ENCODE results near the gene ROR1. TPM values are rescaled to one million over a fixed set of nuclear protein-coding genes. Genes with fewer than 3 reads are reported as not detected.

The ROR1 gene
- total and polyA plus RNA-seq, 3 experiments from 2014 or later: not detected

- no peaks in the 10 kb centered on the region for H3K36me3 ChIP-seq (ENCODE audit: insufficient read depth, low read length)
- Mint-ChIP-seq H3K27me3 (peaks cover 0 to 30% of the 10 kb centered on the region in 2 donors), H3K9me3 (peaks cover 0 to 3% (median 0%) of the 10 kb centered on the region in 5 donors), H3K36me3 (no peaks in the 10 kb centered on the region), H3K4me3 (no peak overlapping the region), H3K27ac (no peak overlapping the region), H3K4me1 (peaks cover 0 to 5% (median 0%) of the 10 kb centered on the region in 3 donors)
- ChIA-PET CTCF (interaction anchor here (1.4 kb wide), 1 partner anchor 30 kb away, joined by 3 read pairs; no protein-coding TSS in a partner anchor), POLR2A (no interaction called here)
- H3K9me3 ChIP-seq (ENCODE audit: low read length): no peaks in the 10 kb centered on the region
- no peak overlapping the region for H3K4me3 ChIP-seq (ENCODE audit: low read length)
- H3K27ac ChIP-seq (ENCODE audit: low read depth, low read length): no peak overlapping the region
- peaks cover 4% of the 10 kb centered on the region for H3K27me3 ChIP-seq (ENCODE audit: insufficient read depth, low read length, poor library complexity, severe bottlenecking)
- H3K4me1 ChIP-seq (ENCODE audit: insufficient read depth, low read length): no peaks in the 10 kb centered on the region
- no peak for DNase-seq
Observed at GRCh38 chr1:64167176-64167575, 393.4 kb downstream of the ROR1 start.

- ChIA-PET POLR2A (no interaction called here), CTCF (no interaction called here)
- Histone ChIP-seq H3K27ac (ENCODE audit: low read depth, low read length) (no peak overlapping the region), H3K36me3 (ENCODE audit: insufficient read depth, low read length) (no peaks in the 10 kb centered on the region), H3K4me3 (ENCODE audit: low read length) (no peak overlapping the region), H3K9me3 (ENCODE audit: low read length) (no peaks in the 10 kb centered on the region), H3K4me1 (ENCODE audit: insufficient read depth, low read length) (no peaks in the 10 kb centered on the region), H3K27me3 (ENCODE audit: insufficient read depth, low read length, poor library complexity, severe bottlenecking) (peaks cover 4% of the 10 kb centered on the region)
- H3K27ac Mint-ChIP-seq: no peak overlapping the region
- H3K27me3 Mint-ChIP-seq: peaks cover 6 to 33% of the 10 kb centered on the region in 2 donors
- no peak overlapping the region for H3K4me3 Mint-ChIP-seq
- H3K4me1 Mint-ChIP-seq: peaks cover 0 to 5% (median 0%) of the 10 kb centered on the region in 3 donors
- H3K9me3 Mint-ChIP-seq: peaks cover 0 to 3% (median 0%) of the 10 kb centered on the region in 5 donors
- H3K36me3 Mint-ChIP-seq: no peaks in the 10 kb centered on the region
- DNase-seq: no peak
Observed at GRCh38 chr1:64171246-64171645, 397.4 kb downstream of the ROR1 start.

GRCh38 chr1:64171797-64172281, 398.0 kb downstream of the ROR1 start:
- Histone ChIP-seq H3K4me1 (ENCODE audit: insufficient read depth, low read length) (no peaks in the 10 kb centered on the region), H3K9me3 (ENCODE audit: low read length) (no peaks in the 10 kb centered on the region), H3K27me3 (ENCODE audit: insufficient read depth, low read length, poor library complexity, severe bottlenecking) (peaks cover 4% of the 10 kb centered on the region), H3K4me3 (ENCODE audit: low read length) (no peak overlapping the region), H3K36me3 (ENCODE audit: insufficient read depth, low read length) (no peaks in the 10 kb centered on the region), H3K27ac (ENCODE audit: low read depth, low read length) (no peak overlapping the region)
- Mint-ChIP-seq H3K36me3 (no peaks in the 10 kb centered on the region), H3K4me3 (no peak overlapping the region), H3K27me3 (peaks cover 6 to 33% of the 10 kb centered on the region in 2 donors), H3K9me3 (peaks cover 0 to 3% (median 0%) of the 10 kb centered on the region in 5 donors), H3K27ac (peak overlapping the region in 1 of 8 donors; percentile 10), H3K4me1 (peaks cover 0 to 9% (median 0%) of the 10 kb centered on the region in 3 donors)
- CTCF ChIA-PET: no interaction called here
- POLR2A ChIA-PET: no interaction called here
- DNase-seq: no peak

- H3K4me3 Mint-ChIP-seq: no peak overlapping the region
- Histone ChIP-seq H3K27me3 (ENCODE audit: insufficient read depth, low read length, poor library complexity, severe bottlenecking) (peaks cover 4% of the 10 kb centered on the region), H3K4me3 (ENCODE audit: low read length) (no peak overlapping the region), H3K9me3 (ENCODE audit: low read length) (no peaks in the 10 kb centered on the region), H3K4me1 (ENCODE audit: insufficient read depth, low read length) (no peaks in the 10 kb centered on the region), H3K36me3 (ENCODE audit: insufficient read depth, low read length) (no peaks in the 10 kb centered on the region), H3K27ac (ENCODE audit: low read depth, low read length) (no peak overlapping the region)
- H3K4me1 Mint-ChIP-seq: peaks cover 0 to 9% (median 0%) of the 10 kb centered on the region in 3 donors
- no peak overlapping the region for H3K27ac Mint-ChIP-seq
- no peak for DNase-seq
- no peaks in the 10 kb centered on the region for H3K36me3 Mint-ChIP-seq
- ChIA-PET CTCF (no interaction called here), POLR2A (no interaction called here)
- H3K27me3 Mint-ChIP-seq: peaks cover 6 to 30% of the 10 kb centered on the region in 2 donors
- peaks cover 0 to 3% (median 0%) of the 10 kb centered on the region in 5 donors for H3K9me3 Mint-ChIP-seq
Observed at GRCh38 chr1:64172458-64172983, 398.7 kb downstream of the ROR1 start.

- H3K27ac Mint-ChIP-seq: no peak overlapping the region
- peaks cover 6 to 31% of the 10 kb centered on the region in 2 donors for H3K27me3 Mint-ChIP-seq
- DNase-seq: no peak
- ChIA-PET CTCF (interaction anchor here (0.7 kb wide), 1 partner anchor 10 kb away, joined by 3 read pairs; no protein-coding TSS in a partner anchor), POLR2A (no interaction called here)
- no peaks in the 10 kb centered on the region for H3K4me1 ChIP-seq (ENCODE audit: insufficient read depth, low read length)
- no peaks in the 10 kb centered on the region for H3K9me3 ChIP-seq (ENCODE audit: low read length)
- H3K36me3 Mint-ChIP-seq: no peaks in the 10 kb centered on the region
- H3K27me3 ChIP-seq (ENCODE audit: insufficient read depth, low read length, poor library complexity, severe bottlenecking): no peaks in the 10 kb centered on the region
- no peaks in the 10 kb centered on the region for H3K36me3 ChIP-seq (ENCODE audit: insufficient read depth, low read length)
- no peak overlapping the region for H3K4me3 Mint-ChIP-seq
- H3K27ac ChIP-seq (ENCODE audit: low read depth, low read length): no peak overlapping the region
- peaks cover 0 to 3% (median 0%) of the 10 kb centered on the region in 5 donors for H3K9me3 Mint-ChIP-seq
- no peak overlapping the region for H3K4me3 ChIP-seq (ENCODE audit: low read length)
- H3K4me1 Mint-ChIP-seq: peaks cover 0 to 9% (median 0%) of the 10 kb centered on the region in 3 donors
Observed at GRCh38 chr1:64173336-64173940, 399.6 kb downstream of the ROR1 start.

- Mint-ChIP-seq H3K27me3 (peaks cover 6 to 32% of the 10 kb centered on the region in 2 donors), H3K27ac (no peak overlapping the region), H3K4me1 (peaks cover 0 to 9% (median 0%) of the 10 kb centered on the region in 3 donors), H3K9me3 (peaks cover 0 to 3% (median 0%) of the 10 kb centered on the region in 5 donors), H3K4me3 (no peak overlapping the region), H3K36me3 (no peaks in the 10 kb centered on the region)
- ChIA-PET CTCF (no interaction called here), POLR2A (no interaction called here)
- DNase-seq: no peak
- Histone ChIP-seq H3K36me3 (ENCODE audit: insufficient read depth, low read length) (no peaks in the 10 kb centered on the region), H3K27ac (ENCODE audit: low read depth, low read length) (no peak overlapping the region), H3K9me3 (ENCODE audit: low read length) (no peaks in the 10 kb centered on the region), H3K4me3 (ENCODE audit: low read length) (no peak overlapping the region), H3K27me3 (ENCODE audit: insufficient read depth, low read length, poor library complexity, severe bottlenecking) (no peaks in the 10 kb centered on the region), H3K4me1 (ENCODE audit: insufficient read depth, low read length) (no peaks in the 10 kb centered on the region)
Observed at GRCh38 chr1:64175639-64176038, 401.8 kb downstream of the ROR1 start.

- Histone ChIP-seq H3K36me3 (ENCODE audit: insufficient read depth, low read length) (no peaks in the 10 kb centered on the region), H3K4me3 (ENCODE audit: low read length) (no peak overlapping the region), H3K4me1 (ENCODE audit: insufficient read depth, low read length) (no peaks in the 10 kb centered on the region), H3K9me3 (ENCODE audit: low read length) (no peaks in the 10 kb centered on the region), H3K27ac (ENCODE audit: low read depth, low read length) (no peak overlapping the region), H3K27me3 (ENCODE audit: insufficient read depth, low read length, poor library complexity, severe bottlenecking) (no peaks in the 10 kb centered on the region)
- Mint-ChIP-seq H3K36me3 (no peaks in the 10 kb centered on the region), H3K27me3 (peaks cover 6 to 26% of the 10 kb centered on the region in 2 donors), H3K9me3 (no peaks in the 10 kb centered on the region), H3K27ac (no peak overlapping the region), H3K4me1 (peaks cover 0 to 8% (median 0%) of the 10 kb centered on the region in 3 donors), H3K4me3 (no peak overlapping the region)
- DNase-seq: no peak
- CTCF ChIA-PET: no interaction called here
- POLR2A ChIA-PET: no interaction called here
Observed at GRCh38 chr1:64176659-64177058, 402.8 kb downstream of the ROR1 start.

- no peak overlapping the region for H3K27ac Mint-ChIP-seq
- H3K9me3 Mint-ChIP-seq: no peaks in the 10 kb centered on the region
- peaks cover 3 to 21% of the 10 kb centered on the region in 2 donors for H3K27me3 Mint-ChIP-seq
- Histone ChIP-seq H3K4me1 (ENCODE audit: insufficient read depth, low read length) (no peaks in the 10 kb centered on the region), H3K27me3 (ENCODE audit: insufficient read depth, low read length, poor library complexity, severe bottlenecking) (no peaks in the 10 kb centered on the region), H3K9me3 (ENCODE audit: low read length) (no peaks in the 10 kb centered on the region), H3K27ac (ENCODE audit: low read depth, low read length) (no peak overlapping the region), H3K4me3 (ENCODE audit: low read length) (no peak overlapping the region), H3K36me3 (ENCODE audit: insufficient read depth, low read length) (no peaks in the 10 kb centered on the region)
- no peaks in the 10 kb centered on the region for H3K36me3 Mint-ChIP-seq
- peaks cover 0 to 4% (median 0%) of the 10 kb centered on the region in 3 donors for H3K4me1 Mint-ChIP-seq
- DNase-seq: no peak
- H3K4me3 Mint-ChIP-seq: no peak overlapping the region
- ChIA-PET POLR2A (no interaction called here), CTCF (no interaction called here)
Observed at GRCh38 chr1:64179588-64179987, 405.8 kb downstream of the ROR1 start.

Data from CD8-positive, alpha-beta memory T cell (primary cell).